ENCODE results near the gene LDLRAD4.

DNA sequence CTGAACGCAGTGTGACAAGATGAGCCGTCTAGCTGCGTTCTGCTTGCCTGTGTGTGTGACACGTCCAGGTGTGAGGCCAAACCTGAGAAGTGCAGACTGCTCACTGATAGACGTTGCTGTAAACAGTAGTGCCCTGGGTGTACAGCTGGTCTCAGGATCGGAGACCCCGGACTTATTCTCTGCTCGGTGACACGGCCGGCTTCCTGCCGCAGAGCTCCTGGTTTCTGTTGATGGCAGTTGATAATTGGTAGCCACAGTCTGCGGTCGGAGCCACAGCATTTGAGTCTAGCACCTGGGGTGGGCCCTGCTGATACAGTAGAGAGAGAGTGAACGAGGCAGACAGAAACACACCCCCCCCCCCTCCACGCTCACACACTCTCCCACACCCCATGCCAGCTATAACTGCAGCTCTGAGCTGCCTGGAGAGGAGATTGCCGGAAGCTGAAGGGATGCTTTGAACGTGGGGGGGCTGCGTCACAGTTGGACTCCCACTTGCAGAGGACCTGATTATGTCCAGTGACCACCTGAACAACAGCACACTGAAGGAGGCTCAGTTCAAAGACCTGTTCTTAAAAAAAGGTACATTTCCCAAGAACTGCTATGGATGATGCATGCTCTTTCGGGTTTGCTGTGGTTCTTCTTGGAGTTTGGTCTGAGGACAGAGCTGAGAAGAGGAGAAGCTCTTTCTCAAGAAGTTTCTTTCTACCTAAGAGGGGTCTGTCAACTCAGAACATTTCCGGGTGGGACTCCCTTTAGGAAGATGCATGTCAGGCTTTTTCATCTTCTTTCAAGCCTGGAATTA, 393.8 kb downstream of the LDLRAD4 start:
- TF ChIP-seq, protein P1, sequence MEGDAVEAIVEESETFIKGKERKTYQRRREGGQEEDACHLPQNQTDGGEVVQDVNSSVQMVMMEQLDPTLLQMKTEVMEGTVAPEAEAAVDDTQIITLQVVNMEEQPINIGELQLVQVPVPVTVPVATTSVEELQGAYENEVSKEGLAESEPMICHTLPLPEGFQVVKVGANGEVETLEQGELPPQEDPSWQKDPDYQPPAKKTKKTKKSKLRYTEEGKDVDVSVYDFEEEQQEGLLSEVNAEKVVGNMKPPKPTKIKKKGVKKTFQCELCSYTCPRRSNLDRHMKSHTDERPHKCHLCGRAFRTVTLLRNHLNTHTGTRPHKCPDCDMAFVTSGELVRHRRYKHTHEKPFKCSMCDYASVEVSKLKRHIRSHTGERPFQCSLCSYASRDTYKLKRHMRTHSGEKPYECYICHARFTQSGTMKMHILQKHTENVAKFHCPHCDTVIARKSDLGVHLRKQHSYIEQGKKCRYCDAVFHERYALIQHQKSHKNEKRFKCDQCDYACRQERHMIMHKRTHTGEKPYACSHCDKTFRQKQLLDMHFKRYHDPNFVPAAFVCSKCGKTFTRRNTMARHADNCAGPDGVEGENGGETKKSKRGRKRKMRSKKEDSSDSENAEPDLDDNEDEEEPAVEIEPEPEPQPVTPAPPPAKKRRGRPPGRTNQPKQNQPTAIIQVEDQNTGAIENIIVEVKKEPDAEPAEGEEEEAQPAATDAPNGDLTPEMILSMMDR (IDR thresholded peaks at IDR 0.05; ENCODE audit: insufficient read depth, low read length, poor library complexity, severe bottlenecking) = no peak
- TF ChIP-seq EZH2phosphoT487 (conservative IDR thresholded peaks at IDR 0.05; ENCODE audit: low read length) = no peak

Data from SU-DHL-6 (cell line).